ENCODE results near the gene PDZD7. TPM values are rescaled to one million over a fixed set of nuclear protein-coding genes. Genes with fewer than 3 reads are reported as not detected.
"Not testable (repeated sequence)": the region's sequence is repeated elsewhere in the genome, so short reads cannot be mapped to it uniquely, and the experiment has no call there.

The PDZD7 gene
- total RNA-seq, 6 experiments from 2014 or later = 1.1 to 1.9 (median 1.2) TPM

DNA sequence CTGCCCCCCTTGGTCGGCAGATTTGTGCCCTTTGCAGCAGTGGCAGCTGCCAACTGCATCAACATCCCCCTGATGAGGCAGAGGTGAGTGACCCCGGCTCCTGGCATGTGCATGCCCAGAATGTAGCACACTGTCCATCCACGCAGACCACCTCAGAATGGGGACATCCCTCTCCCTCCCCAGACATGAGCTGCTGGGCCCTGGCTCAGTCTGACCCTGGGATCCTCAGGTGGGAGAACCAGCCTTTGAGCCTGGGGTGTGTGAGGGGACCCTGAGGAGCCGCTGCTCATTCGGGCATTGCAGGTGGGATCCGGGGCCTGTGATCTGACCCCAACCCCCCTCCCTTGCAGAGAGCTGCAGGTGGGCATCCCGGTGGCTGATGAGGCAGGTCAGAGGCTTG, 5.8 kb upstream of the PDZD7 start:
- Mint-ChIP-seq H3K9me3 (no peaks in the 10 kb centered on the region), H3K4me3 (no peak overlapping the region), H3K36me3 (ENCODE audit: low read depth) (peaks cover 33% of the 10 kb centered on the region), H3K4me1 (ENCODE audit: low read depth) (peaks cover 20% of the 10 kb centered on the region), H3K27ac (no peak overlapping the region), H3K27me3 (ENCODE audit: insufficient read depth) (peaks cover 2% of the 10 kb centered on the region)
- no peak for DNase-seq
- TF ChIP-seq, protein P1, sequence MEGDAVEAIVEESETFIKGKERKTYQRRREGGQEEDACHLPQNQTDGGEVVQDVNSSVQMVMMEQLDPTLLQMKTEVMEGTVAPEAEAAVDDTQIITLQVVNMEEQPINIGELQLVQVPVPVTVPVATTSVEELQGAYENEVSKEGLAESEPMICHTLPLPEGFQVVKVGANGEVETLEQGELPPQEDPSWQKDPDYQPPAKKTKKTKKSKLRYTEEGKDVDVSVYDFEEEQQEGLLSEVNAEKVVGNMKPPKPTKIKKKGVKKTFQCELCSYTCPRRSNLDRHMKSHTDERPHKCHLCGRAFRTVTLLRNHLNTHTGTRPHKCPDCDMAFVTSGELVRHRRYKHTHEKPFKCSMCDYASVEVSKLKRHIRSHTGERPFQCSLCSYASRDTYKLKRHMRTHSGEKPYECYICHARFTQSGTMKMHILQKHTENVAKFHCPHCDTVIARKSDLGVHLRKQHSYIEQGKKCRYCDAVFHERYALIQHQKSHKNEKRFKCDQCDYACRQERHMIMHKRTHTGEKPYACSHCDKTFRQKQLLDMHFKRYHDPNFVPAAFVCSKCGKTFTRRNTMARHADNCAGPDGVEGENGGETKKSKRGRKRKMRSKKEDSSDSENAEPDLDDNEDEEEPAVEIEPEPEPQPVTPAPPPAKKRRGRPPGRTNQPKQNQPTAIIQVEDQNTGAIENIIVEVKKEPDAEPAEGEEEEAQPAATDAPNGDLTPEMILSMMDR (IDR thresholded peaks at IDR 0.05) = no peak

DNA sequence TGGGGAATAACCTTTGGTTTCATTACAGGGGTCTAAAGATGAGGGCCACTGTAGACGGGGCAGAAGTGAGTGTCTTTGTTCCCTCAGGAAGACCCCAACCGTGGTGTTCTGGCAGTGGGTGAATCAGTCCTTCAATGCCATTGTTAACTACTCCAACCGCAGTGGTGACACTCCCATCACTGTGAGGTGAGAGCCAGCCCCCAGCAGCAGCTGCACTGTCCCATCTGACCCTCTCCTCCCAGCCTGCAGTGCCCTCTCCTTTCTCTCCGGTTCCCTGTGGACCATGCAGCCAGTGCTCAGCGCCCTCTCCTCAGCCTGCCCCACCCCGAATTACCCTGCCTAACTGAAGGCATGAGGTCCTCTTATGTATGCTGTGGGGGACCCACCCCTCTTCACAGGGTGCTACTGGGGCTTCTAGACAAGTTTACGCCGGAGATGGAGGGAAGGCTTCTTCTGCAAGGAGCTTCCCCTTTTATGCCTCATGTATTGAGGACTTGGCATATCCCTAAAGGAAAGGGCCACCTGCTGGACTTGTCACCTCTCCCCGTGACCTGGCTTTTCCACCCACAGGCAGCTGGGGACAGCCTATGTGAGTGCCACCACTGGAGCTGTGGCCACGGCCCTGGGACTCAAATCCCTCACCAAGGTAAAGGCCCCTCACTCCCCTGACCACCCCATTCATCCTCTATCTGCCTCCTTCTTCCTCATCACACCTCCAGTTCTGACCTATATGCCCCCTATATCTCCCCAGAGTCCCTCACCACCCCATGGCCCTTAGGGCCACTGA, 5.2 kb upstream of the PDZD7 start:
- TF ChIP-seq, protein P1 (IDR thresholded peaks at IDR 0.05) = no peak
- H3K27ac Mint-ChIP-seq = no peak overlapping the region

DNA sequence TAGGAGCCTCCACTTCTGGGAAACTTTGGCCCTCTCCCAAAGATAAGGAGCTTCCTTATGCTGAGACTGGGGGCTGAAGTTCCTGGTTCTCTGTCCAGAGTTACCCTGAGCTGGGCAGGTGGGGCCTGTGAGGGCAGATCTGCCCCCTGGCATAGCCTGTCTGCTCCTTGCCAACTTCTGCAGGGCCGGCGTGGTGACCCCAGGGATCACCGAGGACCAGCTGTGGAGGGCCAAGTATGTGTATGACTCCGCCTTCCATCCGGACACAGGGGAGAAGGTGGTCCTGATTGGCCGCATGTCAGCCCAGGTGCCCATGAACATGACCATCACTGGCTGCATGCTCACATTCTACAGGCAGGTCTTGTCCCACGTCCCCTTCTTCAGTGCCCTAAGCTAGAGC, 4.4 kb upstream of the PDZD7 start:
- no peak overlapping the region for H3K4me3 Mint-ChIP-seq
- no peaks in the 10 kb centered on the region for H3K9me3 Mint-ChIP-seq
- TF ChIP-seq, protein P1 (IDR thresholded peaks at IDR 0.05) = no peak
- H3K27me3 Mint-ChIP-seq (ENCODE audit: insufficient read depth) = peaks cover 2% of the 10 kb centered on the region
- peaks cover 14% of the 10 kb centered on the region for H3K4me1 Mint-ChIP-seq (ENCODE audit: low read depth)
- no peak overlapping the region for H3K27ac Mint-ChIP-seq
- DNase-seq = no peak
- peaks cover 33% of the 10 kb centered on the region for H3K36me3 Mint-ChIP-seq (ENCODE audit: low read depth)

More for the DNA sequence above, 5.2 kb upstream of the PDZD7 start:
- DNase-seq = no peak
- Mint-ChIP-seq H3K36me3 (ENCODE audit: low read depth) (peaks cover 33% of the 10 kb centered on the region), H3K4me1 (ENCODE audit: low read depth) (peaks cover 14% of the 10 kb centered on the region), H3K9me3 (no peaks in the 10 kb centered on the region), H3K27me3 (ENCODE audit: insufficient read depth) (peaks cover 3% of the 10 kb centered on the region), H3K4me3 (no peak overlapping the region)

DNA sequence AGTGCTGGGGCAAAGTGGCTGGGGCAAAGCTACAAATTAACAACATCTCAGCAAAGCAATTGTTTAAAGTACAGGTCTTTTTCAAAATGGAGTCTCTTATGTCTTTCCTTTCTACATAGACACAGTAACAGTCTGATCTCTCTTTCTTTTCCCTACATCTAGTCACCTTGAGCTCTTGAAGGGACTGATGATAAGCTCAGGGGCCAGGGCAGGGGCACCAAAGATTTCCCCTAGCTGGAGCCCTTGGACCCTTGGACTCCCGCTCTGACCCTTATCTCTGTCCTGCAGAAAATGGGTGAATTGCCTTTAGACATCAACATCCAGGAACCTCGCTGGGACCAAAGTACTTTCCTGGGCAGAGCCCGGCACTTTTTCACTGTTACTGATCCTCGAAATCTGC, 3.5 kb upstream of the PDZD7 start:
- H3K4me1 Mint-ChIP-seq (ENCODE audit: low read depth) = peaks cover 19% of the 10 kb centered on the region

DNA sequence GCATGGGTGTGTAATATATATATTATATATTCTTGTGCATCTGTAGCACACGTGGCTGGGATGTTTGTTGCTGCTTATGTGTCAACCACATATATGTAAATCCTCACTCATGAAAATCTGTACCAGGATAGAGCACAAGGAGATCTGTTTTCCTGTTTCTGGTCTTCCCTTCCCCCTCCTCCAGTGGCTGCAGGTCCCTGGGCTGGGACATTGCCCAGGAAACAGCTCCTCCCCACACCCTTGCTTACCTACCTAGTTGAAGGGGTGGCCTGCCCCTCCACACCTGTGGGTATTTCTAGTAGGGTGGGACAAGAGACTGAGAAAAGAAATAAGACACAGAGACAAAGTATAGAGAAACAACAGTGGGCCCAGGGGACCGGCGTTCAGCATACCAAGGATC, 2.3 kb upstream of the PDZD7 start:
- Mint-ChIP-seq H3K4me1 (ENCODE audit: low read depth) (peaks cover 29% of the 10 kb centered on the region), H3K36me3 (ENCODE audit: low read depth) (peaks cover 27% of the 10 kb centered on the region), H3K27ac (peak overlapping the region; percentile 99), H3K27me3 (ENCODE audit: insufficient read depth) (peaks cover 7% of the 10 kb centered on the region), H3K4me3 (peak overlapping the region; percentile 97), H3K9me3 (no peaks in the 10 kb centered on the region)
- DNase-seq = no peak
- TF ChIP-seq, protein P1 (IDR thresholded peaks at IDR 0.05) = no peak

More for the DNA sequence above, 3.5 kb upstream of the PDZD7 start:
- DNase-seq; H3K27me3 Mint-ChIP-seq (ENCODE audit: insufficient read depth); H3K4me3 Mint-ChIP-seq; H3K27ac Mint-ChIP-seq; H3K9me3 Mint-ChIP-seq: not testable (repeated sequence)
- H3K36me3 Mint-ChIP-seq (ENCODE audit: low read depth) = peaks cover 33% of the 10 kb centered on the region

DNA sequence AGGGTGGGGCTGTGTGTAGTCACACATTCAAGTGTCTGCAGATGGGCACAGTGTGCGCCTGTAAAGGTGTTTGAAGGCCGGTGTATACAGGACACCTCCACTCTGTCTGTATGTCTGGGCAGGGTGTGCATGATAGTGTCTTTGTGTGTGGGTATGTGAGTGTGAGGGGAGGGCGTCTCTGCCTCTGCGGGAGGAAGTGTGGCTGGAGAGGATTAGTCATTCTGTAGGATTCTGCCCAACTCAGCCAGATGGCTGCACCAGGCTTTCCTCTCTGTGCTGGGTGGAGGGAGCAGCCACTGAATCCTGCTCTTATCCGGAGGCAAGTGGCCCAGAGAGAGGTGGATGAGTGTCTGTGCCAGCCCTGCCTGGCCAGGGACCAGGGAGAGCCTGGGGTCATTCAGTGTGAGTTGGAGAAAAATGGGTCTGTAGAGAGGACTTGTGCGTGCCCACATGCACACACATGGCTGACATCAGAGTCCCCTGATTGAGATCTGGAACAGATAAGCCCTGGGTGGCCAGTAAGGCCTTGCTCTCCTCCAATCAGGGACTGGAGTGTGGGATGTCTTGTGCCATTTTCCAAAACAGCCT, 1.8 kb upstream of the PDZD7 start:
- H3K4me3 Mint-ChIP-seq = peak overlapping the region; percentile 97
- peaks cover 29% of the 10 kb centered on the region for H3K4me1 Mint-ChIP-seq (ENCODE audit: low read depth)
- TF ChIP-seq, protein P1 (IDR thresholded peaks at IDR 0.05) = no peak
- H3K9me3 Mint-ChIP-seq = no peaks in the 10 kb centered on the region
- H3K36me3 Mint-ChIP-seq (ENCODE audit: low read depth) = peaks cover 22% of the 10 kb centered on the region
- peak; percentile 86 for DNase-seq
- H3K27ac Mint-ChIP-seq = peak overlapping the region; percentile 99
- peaks cover 10% of the 10 kb centered on the region for H3K27me3 Mint-ChIP-seq (ENCODE audit: insufficient read depth)
